Prostate gland (tissue), 2 donors: ENCODE measurements around the gene IER2. TPM values are rescaled to one million over a fixed set of nuclear protein-coding genes. Genes with fewer than 3 reads are reported as not detected.
"Not testable (repeated sequence)": the region's sequence is repeated elsewhere in the genome, so short reads cannot be mapped to it uniquely, and the experiment has no call there.

Source experiments
- DNase-seq: peaks from one replicate; pipeline ENCODE4 v3.0.0-alpha.2; 2019; ENCODE audit warnings: low spot score
- H3K27ac ChIP-seq, 2 donors: fragments of 200-600 bp; sonication (generic); 2 replicates each; pipeline ENCODE4 v1.5.1; 2017 to 2019
- H3K27me3 ChIP-seq: fragments of 200-600 bp; sonication (generic); replicated peaks from 2 replicates; pipeline ENCODE4 v1.5.1; 2019; ENCODE audit not compliant: insufficient read depth
- H3K36me3 ChIP-seq, 2 donors: fragments of 200-600 bp; sonication (generic); 1 replicate in 1 of 2; 2 replicates in 1 of 2; pipeline versions ENCODE4 v1.5.1 to v1.8.1; 2017 to 2019
- H3K4me1 ChIP-seq: fragments of 200-600 bp; sonication (generic); replicated peaks from 2 replicates; pipeline ENCODE4 v1.5.1; 2019
- H3K4me3 ChIP-seq, 2 donors: fragments of 200-600 bp; sonication (generic); 2 replicates each; pipeline ENCODE4 v1.5.1; 2017 to 2019
- H3K9me3 ChIP-seq: fragments of 200-600 bp; sonication (generic); 2 replicates; pipeline ENCODE4 v1.5.1; 2017
- POLR2A ChIP-seq: fragments of 450-650 bp; IDR thresholded peaks from one replicate; pipeline ENCODE4 v1.6.1; 2016; ENCODE audit warnings: antibody characterized with exemption, mild to moderate bottlenecking
- POLR2AphosphoS5 ChIP-seq: sonication (generic); formaldehyde crosslinking; IDR thresholded peaks from one replicate; pipeline ENCODE4 v1.6.1; 2017; ENCODE audit warnings: antibody characterized with exemption
- WGBS: methylation state at CpG from one replicate; pipeline ENCODE4 v1.1.5; 2018; 5-methylcytosine and 5-hydroxymethylcytosine counted together
- intact Hi-C: fragments of 100-400 bp; cut with DNase I; formaldehyde crosslinking; loops from one replicate; pipeline ENCODE4 v1.14.2; 2022
- total RNA-seq, 2 donors: library from RNA; depleted of rRNA; stranded (reverse); fragments of >200 nt; gene quantifications; one replicate each; pipeline ENCODE4 v1.1.0, GENCODE V29; 2016
- TF ChIP-seq, protein P1 (sequence below), 4 experiments: fragments of 200-600 bp in 2 of 4; fragments of 450-650 bp in 2 of 4; sonication (generic) in 2 of 4; IDR thresholded peaks; 1 replicate in 3 of 4; 2 replicates in 1 of 4; pipeline ENCODE4 v1.5.1; 2016 to 2019; ENCODE audit warnings: antibody characterized with exemption in 4 of 4, mild to moderate bottlenecking in 2 of 4, moderate library complexity in 2 of 4

IER2 gene
- total RNA-seq, 2 donors from 2014 or later, result 34.7 to 75.7 TPM

DNA sequence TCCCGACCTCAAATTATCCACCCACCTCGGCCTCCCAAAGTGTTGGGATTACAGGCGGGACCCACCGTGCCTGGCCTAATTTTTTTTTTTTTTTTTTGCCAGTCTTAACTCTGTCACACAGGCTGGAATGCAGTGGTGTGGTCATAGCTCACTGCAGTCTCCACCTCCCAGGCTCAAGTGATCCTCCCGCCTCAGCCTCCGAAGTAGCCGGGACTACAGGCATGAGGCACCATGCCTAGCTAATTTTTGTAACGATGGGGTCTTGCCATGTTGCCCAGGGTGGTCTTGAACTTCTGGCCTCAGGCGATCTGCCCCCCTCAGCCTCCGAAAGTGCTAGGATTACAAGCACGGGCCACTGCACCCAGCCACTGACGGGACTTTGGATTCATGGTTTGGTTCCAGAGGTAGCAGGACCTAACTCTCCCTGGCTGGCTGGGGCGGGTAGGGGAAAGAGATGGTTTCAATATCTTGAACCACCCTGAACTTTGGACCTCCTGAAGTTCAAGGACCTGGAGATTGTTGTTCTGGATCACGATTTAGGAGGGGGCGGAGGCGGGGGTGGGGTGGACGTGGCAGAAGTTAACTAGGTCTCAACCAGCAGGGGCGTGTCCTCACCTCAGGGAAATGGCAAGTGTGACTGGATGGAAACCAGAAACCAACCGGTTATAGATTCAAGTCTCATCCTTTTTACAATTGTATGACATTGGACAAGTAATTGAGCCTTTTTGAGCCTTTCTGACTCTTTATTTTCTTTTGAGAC lies 40.8 kb downstream of the IER2 start:
- TF ChIP-seq POLR2A (no peak), POLR2AphosphoS5 (no peak)
- TF ChIP-seq, protein P1, sequence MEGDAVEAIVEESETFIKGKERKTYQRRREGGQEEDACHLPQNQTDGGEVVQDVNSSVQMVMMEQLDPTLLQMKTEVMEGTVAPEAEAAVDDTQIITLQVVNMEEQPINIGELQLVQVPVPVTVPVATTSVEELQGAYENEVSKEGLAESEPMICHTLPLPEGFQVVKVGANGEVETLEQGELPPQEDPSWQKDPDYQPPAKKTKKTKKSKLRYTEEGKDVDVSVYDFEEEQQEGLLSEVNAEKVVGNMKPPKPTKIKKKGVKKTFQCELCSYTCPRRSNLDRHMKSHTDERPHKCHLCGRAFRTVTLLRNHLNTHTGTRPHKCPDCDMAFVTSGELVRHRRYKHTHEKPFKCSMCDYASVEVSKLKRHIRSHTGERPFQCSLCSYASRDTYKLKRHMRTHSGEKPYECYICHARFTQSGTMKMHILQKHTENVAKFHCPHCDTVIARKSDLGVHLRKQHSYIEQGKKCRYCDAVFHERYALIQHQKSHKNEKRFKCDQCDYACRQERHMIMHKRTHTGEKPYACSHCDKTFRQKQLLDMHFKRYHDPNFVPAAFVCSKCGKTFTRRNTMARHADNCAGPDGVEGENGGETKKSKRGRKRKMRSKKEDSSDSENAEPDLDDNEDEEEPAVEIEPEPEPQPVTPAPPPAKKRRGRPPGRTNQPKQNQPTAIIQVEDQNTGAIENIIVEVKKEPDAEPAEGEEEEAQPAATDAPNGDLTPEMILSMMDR (IDR thresholded peaks at IDR 0.05), result no peak
- no peaks in the 10 kb centered on the region for H3K36me3 ChIP-seq
- WGBS, result 80% methylated on average over 19 of the region's 19 CpGs
- H3K4me1 ChIP-seq, result no peaks in the 10 kb centered on the region
- H3K4me3 ChIP-seq, result no peak overlapping the region
- H3K9me3 ChIP-seq, result no peaks in the 10 kb centered on the region
- intact Hi-C loops, result no loop called here
- no peak overlapping the region for H3K27ac ChIP-seq
- DNase-seq, result no peak
- no peaks in the 10 kb centered on the region for H3K27me3 ChIP-seq

DNA sequence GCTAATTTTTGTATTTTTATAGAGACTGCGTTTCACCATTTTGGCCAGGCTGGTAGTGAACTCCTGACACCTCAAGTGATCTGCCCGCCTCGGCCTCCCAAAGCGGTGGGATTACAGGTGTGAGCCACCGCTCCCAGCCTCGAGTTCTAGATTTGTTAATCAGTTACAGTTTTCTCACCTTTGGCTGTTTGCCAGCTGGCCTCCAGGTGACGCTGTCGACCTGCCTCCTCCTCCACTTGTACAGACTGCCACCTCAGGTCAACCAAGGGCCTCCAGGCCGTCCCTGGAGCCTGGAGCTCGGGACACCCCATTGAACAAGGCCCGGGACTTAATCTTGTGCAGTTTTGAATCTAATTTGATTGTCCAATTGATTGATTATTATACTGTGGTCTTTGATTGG lies 45.5 kb downstream of the IER2 start:
- Histone ChIP-seq H3K4me1 (no peaks in the 10 kb centered on the region), H3K27ac (no peak overlapping the region), H3K9me3 (no peaks in the 10 kb centered on the region), H3K27me3 (no peaks in the 10 kb centered on the region), H3K36me3 (no peaks in the 10 kb centered on the region), H3K4me3 (no peak overlapping the region)
- DNase-seq, result no peak
- WGBS, result 65% methylated on average over 11 of the region's 11 CpGs
- no peak for TF ChIP-seq POLR2A
- TF ChIP-seq, protein P1 (IDR thresholded peaks at IDR 0.05), result no peak
- intact Hi-C loops, result no loop called here

DNA sequence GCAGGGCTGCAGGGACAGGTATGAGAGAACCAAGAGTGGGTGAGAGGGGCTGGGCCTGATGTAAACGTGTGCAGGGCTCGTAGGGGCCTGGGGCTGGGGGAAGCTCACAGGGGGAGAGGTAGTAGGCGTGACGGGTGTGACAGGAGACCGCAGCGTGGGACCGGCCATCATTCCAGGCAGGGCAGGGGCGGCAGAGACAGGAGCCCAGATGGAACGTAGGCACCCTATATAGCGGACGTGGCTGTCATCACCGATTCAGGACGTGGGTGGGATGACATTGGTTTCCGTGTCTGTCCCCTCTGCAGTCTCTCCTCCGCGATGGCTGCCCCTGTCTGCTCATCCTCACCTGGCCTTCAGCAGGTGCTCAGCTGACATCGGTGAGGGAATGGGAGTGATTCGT lies 48.4 kb downstream of the IER2 start:
- intact Hi-C loops, result no loop called here
- DNase-seq, result no peak
- 81% methylated on average over 18 of the region's 18 CpGs for WGBS
- H3K27me3 ChIP-seq, result no peaks in the 10 kb centered on the region
- no peak overlapping the region for H3K27ac ChIP-seq
- no peak overlapping the region for H3K4me3 ChIP-seq
- no peaks in the 10 kb centered on the region for H3K9me3 ChIP-seq
- H3K4me1 ChIP-seq, result no peaks in the 10 kb centered on the region
- no peaks in the 10 kb centered on the region for H3K36me3 ChIP-seq
- TF ChIP-seq POLR2AphosphoS5, result no peak
- TF ChIP-seq, protein P1 (IDR thresholded peaks at IDR 0.05), result no peak
- TF ChIP-seq POLR2A, result no peak

DNA sequence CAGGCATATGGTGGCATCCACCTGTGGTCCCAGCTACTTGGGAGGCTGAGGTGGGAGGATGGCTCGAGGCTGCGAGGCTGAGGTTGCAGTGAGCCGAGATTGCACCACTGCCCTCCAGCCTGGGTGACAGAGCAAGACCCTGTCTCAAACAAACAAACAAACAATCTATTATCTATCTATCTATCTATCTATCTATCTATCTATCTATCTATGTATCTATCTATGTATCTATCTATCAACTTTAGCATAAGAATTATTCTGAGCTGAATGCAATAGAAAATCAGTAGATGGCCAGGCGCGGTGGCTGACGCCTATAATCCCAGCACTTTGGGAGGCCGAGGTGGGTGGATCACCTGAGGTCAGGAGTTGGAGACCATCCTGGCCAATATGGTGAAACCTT lies 51.9 kb downstream of the IER2 start:
- H3K36me3 ChIP-seq, H3K4me3 ChIP-seq, DNase-seq, intact Hi-C loops, H3K27me3 ChIP-seq, H3K9me3 ChIP-seq, H3K27ac ChIP-seq, H3K4me1 ChIP-seq: not testable (repeated sequence)
- 96% methylated on average over 7 of the region's 7 CpGs for WGBS

Other genes starting within 250 kb of the IER2 start
- 1 to 10 TPM in 1 of 2 donors, under 1 TPM in 1; 0.18 to 5.9 TPM for gene SYCE2, start 231.1 kb upstream of the IER2 start, total RNA-seq
- 10 to 100 TPM; 54.8 to 65.0 TPM for gene FARSA, start 216.7 kb upstream of the IER2 start, total RNA-seq
- gene CALR, start 211.8 kb upstream of the IER2 start, total RNA-seq, result 100 to 1,000 TPM; 532 to 980 TPM
- gene RAD23A, start 204.5 kb upstream of the IER2 start, total RNA-seq, result 100 to 1,000 TPM; 113 to 145 TPM
- gene GADD45GIP1, start 193.2 kb upstream of the IER2 start, total RNA-seq, result 10 to 100 TPM; 29.9 to 58.7 TPM
- gene DAND5, start 180.8 kb upstream of the IER2 start, total RNA-seq, result 1 to 10 TPM in 1 of 2 donors, not detected in 1; 1.8 TPM
- 100 to 1,000 TPM; 185 to 286 TPM for gene NFIX, start 154.9 kb upstream of the IER2 start, total RNA-seq
- gene LYL1, start 47.6 kb upstream of the IER2 start, total RNA-seq, result 10 to 100 TPM in 1 of 2 donors, 1 to 10 TPM in 1; 4.6 to 13.3 TPM
- gene TRMT1, start 33.7 kb upstream of the IER2 start, total RNA-seq, result 10 to 100 TPM; 23.3 to 55.4 TPM
- gene NACC1, start 32.1 kb upstream of the IER2 start, total RNA-seq, result 10 to 100 TPM; 52.4 to 91.9 TPM
- 10 to 100 TPM; 42.5 to 48.6 TPM for gene STX10, start within 50 bp of the IER2 start, total RNA-seq